ENCODE measurements around the gene TOP3B.
A peak's percentile ranks its signal among the peaks of the same experiment; 100 is the strongest.

The TOP3B gene

GRCh38 chr22:21982338-21982965 is at the start of gene TOP3B:
Gene TOP3B, minus strand, starts transcription at chr22:21982787. Its CDS starts 7,078 bp downstream, at chr22:21975709.
- peak; percentile 11 to 87 (median 68) for DNase-seq

- DNase-seq, result no peak
These were observed 48.8 kb upstream of the TOP3B start for GRCh38 chr22:22031183-22031945.

- no peak for DNase-seq
These were observed 48.1 kb upstream of the TOP3B start for GRCh38 chr22:22030493-22031182.

GRCh38 chr22:22027955-22028354 is 45.4 kb upstream of the TOP3B start:
- no peak for DNase-seq

- DNase-seq, result no peak
These were observed 43.7 kb upstream of the TOP3B start for GRCh38 chr22:22026157-22026831.

- no peak for DNase-seq
These were observed 43.0 kb upstream of the TOP3B start for GRCh38 chr22:22025320-22026156.

GRCh38 chr22:22024440-22024839 is 41.9 kb upstream of the TOP3B start:
- no peak for DNase-seq

- DNase-seq, result no peak
These were observed 41.1 kb upstream of the TOP3B start for GRCh38 chr22:22023581-22024137.

GRCh38 chr22:22022947-22023534 is 40.5 kb upstream of the TOP3B start:
- DNase-seq, result no peak

- no peak for DNase-seq
These were observed 39.8 kb upstream of the TOP3B start for GRCh38 chr22:22022255-22022840.

- DNase-seq, result no peak
These were observed 38.7 kb upstream of the TOP3B start for GRCh38 chr22:22021162-22021750.

- no peak for DNase-seq
These were observed 37.9 kb upstream of the TOP3B start for GRCh38 chr22:22020425-22020852.

GRCh38 chr22:22019659-22020424 is 37.3 kb upstream of the TOP3B start:
- DNase-seq, result no peak

GRCh38 chr22:22018825-22019658 is 36.5 kb upstream of the TOP3B start:
- no peak for DNase-seq

GRCh38 chr22:22015631-22016030 is 33.0 kb upstream of the TOP3B start:
- DNase-seq, result no peak

- no peak for DNase-seq
These were observed 31.7 kb upstream of the TOP3B start for GRCh38 chr22:22014285-22014659.

- no peak for DNase-seq
These were observed 31.1 kb upstream of the TOP3B start for GRCh38 chr22:22013559-22014284.

Measured in amygdala (tissue), 56 donors.